Natural killer cell (primary cell): ENCODE data around the gene PRDM11. TPM values are rescaled to one million over a fixed set of nuclear protein-coding genes. Genes with fewer than 3 reads are reported as not detected.

Source experiments
- ATAC-seq, 3 donors: fragments of 150-1000 bp in 2 of 3; fragments of 200-7000 bp in 1 of 3; cut with Tn5 transposase; 1 replicate in 1 of 3; 2 replicates in 2 of 3; pipeline ENCODE4 v1.10.0; 2021; ENCODE audit warnings: mild to moderate bottlenecking in 2 of 3, moderate library complexity in 2 of 3
- DNase-seq, 2 donors: peaks; one replicate each; pipeline versions ENCODE4 v3.0.0 to v3.0.0-alpha.2; 2013 to 2021; ENCODE audit warnings: mixed read lengths in 1 of 2
- H3K27ac ChIP-seq: one replicate; pipeline ENCODE4 v1.5.1; 2013; ENCODE audit warnings: mild to moderate bottlenecking, low read length
- H3K27me3 ChIP-seq: one replicate; pipeline ENCODE4 v1.6.1; 2013; ENCODE audit warnings: low read length; ENCODE audit not compliant: control insufficient read depth, insufficient read depth
- H3K36me3 ChIP-seq: one replicate; pipeline ENCODE4 v1.6.1; 2013; ENCODE audit warnings: low read length; ENCODE audit not compliant: control insufficient read depth, insufficient read depth
- H3K4me1 ChIP-seq: one replicate; pipeline ENCODE4 v1.6.1; 2013; ENCODE audit warnings: low read length; ENCODE audit not compliant: control insufficient read depth, insufficient read depth
- H3K4me3 ChIP-seq: one replicate; pipeline ENCODE4 v1.5.1; 2013; ENCODE audit warnings: low read length
- H3K9me3 ChIP-seq: one replicate; pipeline ENCODE4 v1.6.1; 2013; ENCODE audit warnings: low read length; ENCODE audit not compliant: control insufficient read depth, insufficient read depth
- H3K27ac Mint-ChIP-seq, 2 donors: one replicate each; pipeline ENCODE4 v1.8.0; 2022; ENCODE audit warnings: mild to moderate bottlenecking in 2 of 2, mixed read lengths in 2 of 2, moderate library complexity in 1 of 2
- H3K27me3 Mint-ChIP-seq, 2 donors: one replicate each; pipeline ENCODE4 v1.8.0; 2022; ENCODE audit warnings: low read depth in 2 of 2, mixed read lengths in 2 of 2
- H3K36me3 Mint-ChIP-seq: one replicate; pipeline ENCODE4 v1.8.0; 2022; ENCODE audit warnings: mixed read lengths
- H3K4me1 Mint-ChIP-seq, 2 donors: one replicate each; pipeline ENCODE4 v1.8.0; 2022; ENCODE audit warnings: mixed read lengths in 2 of 2
- H3K4me3 Mint-ChIP-seq: one replicate; pipeline ENCODE4 v1.8.0; 2022; ENCODE audit warnings: mild to moderate bottlenecking, moderate library complexity, mixed read lengths
- H3K9me3 Mint-ChIP-seq, 2 donors: one replicate each; pipeline ENCODE4 v1.8.0; 2022; ENCODE audit warnings: mixed read lengths in 2 of 2
- CTCF ChIP-seq: fragments of 200-600 bp; IDR thresholded peaks from one replicate; pipeline ENCODE4 v1.8.0; 2022; ENCODE audit warnings: antibody characterized with exemption
- WGBS: methylation state at CpG from one replicate; pipeline ENCODE4 v1.1.7; 2013; ENCODE audit warnings: missing lambda C conversion rate; ENCODE audit not compliant: insufficient coverage; 5-methylcytosine and 5-hydroxymethylcytosine counted together
- intact Hi-C: fragments of 100-400 bp; cut with micrococcal nuclease; formaldehyde crosslinking; loops from one replicate; pipeline ENCODE4 v1.14.2; 2022
- total RNA-seq, 4 donors: library from RNA; stranded (reverse); fragments of 120-200 nt in 1 of 4; gene quantifications; one replicate each; pipeline versions ENCODE4 v1.2.3 to v1.2.4, GENCODE V29; 2013 to 2022

Gene PRDM11
- total RNA-seq, 3 donors from 2014 or later (not counting 1 experiment from before 2014, with no cell fraction given), result 10.3 to 14.7 (median 13.7) TPM

GRCh38 chr11:45225961-45226871 lies 79.8 kb downstream of the PRDM11 start:
- no peak overlapping the region for H3K4me3 Mint-ChIP-seq

GRCh38 chr11:45226901-45227300 lies 80.5 kb downstream of the PRDM11 start:
- Histone ChIP-seq H3K36me3 (peaks cover 17% of the 10 kb centered on the region), H3K4me3 (no peak overlapping the region), H3K4me1 (no peaks in the 10 kb centered on the region), H3K27me3 (no peaks in the 10 kb centered on the region), H3K27ac (no peak overlapping the region), H3K9me3 (no peaks in the 10 kb centered on the region)
- ATAC-seq (no peak), DNase-seq (no peak)
- Mint-ChIP-seq H3K27me3 (no peaks in the 10 kb centered on the region), H3K9me3 (no peaks in the 10 kb centered on the region), H3K27ac (no peak overlapping the region), H3K4me1 (no peaks in the 10 kb centered on the region), H3K4me3 (no peak overlapping the region), H3K36me3 (no peaks in the 10 kb centered on the region)
- intact Hi-C loops, result no loop called here
- no peak for TF ChIP-seq CTCF
- WGBS, result 97% methylated on average over 21 of the region's 21 CpGs

More at GRCh38 chr11:45225961-45226871, 79.8 kb downstream of the PRDM11 start:
- intact Hi-C loops, result no loop called here
- H3K9me3 Mint-ChIP-seq, result no peaks in the 10 kb centered on the region
- Histone ChIP-seq H3K27ac (no peak overlapping the region), H3K9me3 (no peaks in the 10 kb centered on the region), H3K27me3 (no peaks in the 10 kb centered on the region), H3K36me3 (peaks cover 17% of the 10 kb centered on the region), H3K4me1 (no peaks in the 10 kb centered on the region), H3K4me3 (no peak overlapping the region)
- no peak overlapping the region for H3K27ac Mint-ChIP-seq
- no peak for DNase-seq
- no peak for TF ChIP-seq CTCF
- WGBS, result 97% methylated on average over 39 of the region's 39 CpGs
- no peaks in the 10 kb centered on the region for H3K27me3 Mint-ChIP-seq
- H3K36me3 Mint-ChIP-seq, result no peaks in the 10 kb centered on the region
- no peaks in the 10 kb centered on the region for H3K4me1 Mint-ChIP-seq
- ATAC-seq, result no peak

GRCh38 chr11:45227836-45228235 lies 81.4 kb downstream of the PRDM11 start:
- no peaks in the 10 kb centered on the region for H3K9me3 Mint-ChIP-seq
- H3K4me3 Mint-ChIP-seq, result no peak overlapping the region
- Histone ChIP-seq H3K27ac (no peak overlapping the region), H3K9me3 (no peaks in the 10 kb centered on the region), H3K27me3 (no peaks in the 10 kb centered on the region), H3K36me3 (peaks cover 17% of the 10 kb centered on the region), H3K4me1 (no peaks in the 10 kb centered on the region), H3K4me3 (no peak overlapping the region)
- intact Hi-C loops, result no loop called here
- WGBS, result 97% methylated on average over 15 of the region's 19 CpGs
- H3K27ac Mint-ChIP-seq, result no peak overlapping the region
- DNase-seq (no peak), ATAC-seq (no peak)
- H3K36me3 Mint-ChIP-seq, result no peaks in the 10 kb centered on the region
- H3K27me3 Mint-ChIP-seq, result no peaks in the 10 kb centered on the region
- H3K4me1 Mint-ChIP-seq, result no peaks in the 10 kb centered on the region
- no peak for TF ChIP-seq CTCF
